Kidney tubule cell (primary cell): ENCODE measurements around the gene CASD1.
A peak's percentile ranks its signal among the peaks of the same experiment; 100 is the strongest.

ENCODE experiments used
- DNase-seq: peaks from one replicate; pipeline ENCODE4 v3.0.0-alpha.2; 2018; ENCODE audit warnings: low spot score

Gene CASD1

DNA sequence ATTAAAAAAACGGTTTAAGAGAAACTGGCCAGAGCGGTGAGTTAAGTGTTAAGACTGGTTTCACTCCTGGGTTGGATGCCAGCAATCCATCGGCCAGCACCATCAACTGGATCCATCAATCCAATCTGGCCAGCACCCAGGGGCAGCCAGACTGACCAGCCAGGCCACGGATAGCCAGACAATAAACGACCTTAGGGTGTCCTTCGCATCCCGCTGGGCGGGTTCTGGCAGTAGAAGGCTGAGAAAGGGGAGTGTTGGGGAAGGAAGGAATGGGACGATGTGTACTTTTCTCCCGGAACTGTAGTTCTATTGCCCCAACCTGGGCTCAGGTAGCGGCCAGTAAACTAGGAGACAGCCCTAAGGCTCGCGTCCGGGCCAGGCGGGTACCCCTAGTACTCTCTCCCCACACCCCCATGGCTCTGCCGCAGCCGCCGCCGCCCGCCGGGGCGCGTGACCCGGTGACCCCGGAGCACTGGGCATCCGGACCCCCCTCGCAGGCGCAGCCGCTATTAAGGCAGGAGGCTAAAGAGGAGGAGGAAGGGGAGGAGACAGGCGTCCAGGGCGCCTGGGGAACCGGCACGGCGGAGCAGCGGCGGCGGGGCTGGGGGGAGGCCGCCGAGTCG, at the start of gene CASD1:
CASD1 (plus strand) TSS at position 546 of the 623 bp plus-strand sequence. CDS start 276 bp downstream, outside the sequence.
- peak; percentile 67 for DNase-seq

DNA sequence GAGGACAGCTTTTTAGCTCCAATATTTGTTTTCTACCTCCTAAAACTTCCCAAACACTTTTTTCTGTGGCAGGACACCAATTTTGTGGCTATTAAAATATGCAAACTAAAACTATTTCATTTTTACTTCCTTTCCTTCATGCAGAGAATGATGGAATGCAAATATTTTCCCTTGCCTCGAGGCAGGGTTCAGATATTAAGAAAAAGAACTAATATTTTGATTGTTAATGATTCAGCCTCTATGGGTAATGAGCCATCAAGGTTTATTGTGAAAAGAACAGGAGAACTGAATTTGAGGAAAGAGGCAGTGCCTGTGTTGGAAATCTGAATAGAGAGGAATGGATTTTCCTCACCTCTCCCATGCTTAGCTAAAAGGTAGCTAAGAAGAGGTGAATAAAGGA, 43.1 kb upstream of the CASD1 start:
- no peak for DNase-seq

DNA sequence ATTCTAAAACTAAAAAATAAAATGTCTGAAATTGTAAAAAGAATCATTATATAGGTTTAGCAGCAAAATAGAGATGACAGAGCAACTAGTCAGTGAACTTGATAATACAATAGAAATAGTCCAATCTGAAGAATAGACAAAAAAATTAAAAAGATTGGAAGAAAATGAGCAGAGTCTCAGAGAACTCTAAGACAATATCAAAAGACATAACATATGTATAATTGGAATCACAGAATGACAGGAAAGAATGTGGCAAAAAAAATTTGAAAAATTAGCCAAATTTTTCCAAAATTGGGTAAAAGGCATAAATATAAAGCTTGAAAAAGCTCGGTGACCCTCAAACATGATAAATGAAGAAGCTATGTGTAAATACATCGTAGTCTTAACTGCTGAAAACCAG, 38.0 kb upstream of the CASD1 start:
- no peak for DNase-seq

DNA sequence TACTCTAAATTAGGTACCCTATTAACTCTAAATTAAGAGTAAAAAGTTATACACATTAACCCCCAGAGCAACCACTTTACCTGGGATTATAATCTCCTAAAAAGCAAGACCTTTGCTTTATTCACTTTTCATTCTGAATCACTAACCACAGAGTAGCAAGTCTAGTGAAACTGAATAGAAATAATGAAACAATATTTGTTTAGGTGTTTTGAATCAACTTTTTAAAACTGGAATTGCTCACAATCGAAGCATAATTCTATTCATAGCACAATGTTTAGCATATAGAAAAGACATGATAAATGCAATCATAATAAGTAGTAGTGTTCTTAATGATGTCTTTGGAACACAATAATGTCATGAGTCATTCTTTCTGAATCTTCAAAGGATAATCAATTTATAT, 37.0 kb upstream of the CASD1 start:
- DNase-seq, result no peak

DNA sequence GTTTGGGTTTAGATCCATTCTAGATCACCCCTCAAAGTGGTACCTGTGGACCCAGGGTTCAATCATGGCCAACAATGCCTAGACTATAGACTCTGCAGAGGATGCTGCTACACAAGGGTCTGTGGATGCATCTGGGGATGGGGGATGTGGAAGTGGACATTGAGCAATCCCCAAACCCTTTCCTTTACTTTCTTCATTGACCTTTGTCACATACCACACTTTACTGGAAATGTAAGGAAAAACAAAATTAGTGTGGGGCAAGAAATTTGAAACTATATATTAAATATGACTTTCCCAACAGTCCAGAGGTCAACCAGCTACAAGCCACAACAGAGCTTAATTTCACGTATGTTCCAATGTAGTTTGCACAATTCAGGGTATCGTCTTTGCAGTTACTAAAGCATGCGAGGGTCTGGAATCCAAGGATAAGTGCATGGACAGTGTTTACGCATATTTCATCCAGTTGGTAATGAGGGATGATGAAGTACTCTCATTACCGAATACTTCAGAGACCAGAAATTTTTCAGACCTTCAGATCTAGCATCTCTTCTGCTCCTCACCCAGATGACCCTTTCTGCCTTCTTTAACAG, 33.3 kb upstream of the CASD1 start:
- DNase-seq, result no peak

DNA sequence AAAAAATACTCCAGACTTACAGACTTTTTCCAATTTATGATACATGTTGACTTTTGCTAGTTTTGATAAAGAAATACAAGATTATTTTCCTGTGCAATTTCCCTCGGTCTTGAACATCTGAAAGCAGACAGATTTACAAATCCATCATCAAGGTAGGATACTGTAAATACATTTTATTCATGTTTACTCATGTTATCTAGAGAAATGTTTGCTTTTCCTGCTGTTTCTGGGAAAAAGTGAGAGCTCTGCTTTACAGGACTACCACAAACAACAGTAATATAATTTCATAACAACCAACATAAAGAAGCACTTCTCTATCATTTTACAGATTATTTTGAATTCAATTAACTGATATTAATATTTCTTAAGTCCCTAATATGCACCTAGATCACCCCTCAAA, 31.7 kb upstream of the CASD1 start:
- DNase-seq, result no peak

DNA sequence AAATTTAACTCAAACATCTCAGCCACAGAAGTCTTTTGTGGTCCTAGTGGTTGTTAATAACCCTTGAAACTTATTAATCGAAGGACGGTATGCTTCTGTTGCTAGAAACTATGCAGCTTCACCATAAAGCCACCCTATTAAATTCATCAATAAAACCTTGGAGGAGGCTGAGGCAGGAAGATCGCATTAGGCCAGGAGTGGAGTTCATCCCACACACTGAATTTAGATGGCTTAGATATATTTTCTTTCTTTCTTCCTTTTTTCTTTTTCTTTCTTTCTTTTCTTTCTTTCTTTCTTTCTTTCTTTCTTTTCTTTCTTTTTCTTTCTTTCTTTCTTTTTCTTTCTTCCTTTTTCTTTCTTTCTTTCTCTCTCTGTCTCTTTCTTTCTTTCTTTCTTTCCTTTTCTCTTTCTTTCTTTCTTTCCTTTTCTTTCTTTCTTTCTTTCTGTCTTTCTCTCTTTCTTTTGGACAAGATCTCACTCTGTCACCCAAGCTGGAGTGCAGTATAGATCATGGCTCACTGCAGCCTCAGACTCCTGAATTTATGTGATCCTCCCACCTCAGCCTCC, 30.9 kb upstream of the CASD1 start:
- no peak for DNase-seq

DNA sequence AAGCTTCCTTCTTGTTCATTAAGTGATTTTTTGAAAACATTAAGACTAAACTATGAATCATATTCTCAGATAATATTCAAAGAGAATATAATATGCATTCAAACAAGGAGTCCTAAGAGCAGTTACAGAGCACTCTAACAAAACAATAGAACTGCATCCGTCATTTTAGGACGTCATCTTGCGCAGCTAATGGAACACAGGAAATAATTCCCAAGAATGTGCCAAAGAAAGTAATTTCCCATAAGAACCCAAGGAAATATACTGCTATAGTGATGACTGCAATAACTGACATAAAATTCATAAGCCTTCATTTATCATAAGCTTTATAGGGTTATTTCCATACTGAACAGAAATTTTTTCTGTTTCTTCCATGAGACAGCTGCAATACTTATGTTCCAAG, 28.3 kb upstream of the CASD1 start:
- DNase-seq, result no peak

DNA sequence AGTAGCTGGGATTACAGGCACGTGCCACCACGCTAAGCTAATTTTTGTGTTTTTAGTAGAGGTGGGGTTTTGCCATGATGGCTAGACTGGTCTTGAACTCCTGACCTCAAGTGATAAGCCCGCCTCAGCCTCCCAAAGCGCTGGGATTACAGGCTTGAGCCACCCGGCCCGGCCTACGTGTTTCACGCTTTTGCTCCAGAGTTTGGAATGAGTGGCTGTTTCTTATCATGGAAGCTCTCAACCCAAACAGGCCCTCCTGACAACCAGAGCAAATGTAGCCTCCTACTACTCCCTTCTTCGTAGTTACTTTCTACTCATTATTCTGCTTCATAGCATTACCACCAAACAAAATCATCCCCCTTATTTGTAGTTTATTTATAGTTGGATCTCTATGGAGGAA, 26.8 kb upstream of the CASD1 start:
- no peak for DNase-seq

DNA sequence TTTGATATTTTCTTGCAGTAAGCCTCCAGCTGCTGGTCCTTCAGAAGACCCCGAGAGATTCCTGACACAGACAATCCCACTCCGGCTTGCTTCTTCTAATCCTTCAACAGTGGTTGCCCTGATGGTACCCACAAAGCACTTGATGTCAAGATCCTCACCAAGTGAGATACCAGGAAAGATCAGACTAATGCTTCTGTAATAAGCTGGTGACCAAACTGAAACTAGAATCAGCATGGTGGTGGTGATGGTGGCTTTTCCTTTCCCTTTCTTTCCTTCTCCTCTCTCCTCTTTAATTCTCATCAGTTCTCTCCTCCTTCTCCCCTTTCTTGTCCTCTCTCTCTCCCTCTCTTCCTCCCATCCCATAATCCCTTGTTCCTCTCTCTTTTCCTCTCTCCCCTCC, 25.8 kb upstream of the CASD1 start:
- no peak for DNase-seq

DNA sequence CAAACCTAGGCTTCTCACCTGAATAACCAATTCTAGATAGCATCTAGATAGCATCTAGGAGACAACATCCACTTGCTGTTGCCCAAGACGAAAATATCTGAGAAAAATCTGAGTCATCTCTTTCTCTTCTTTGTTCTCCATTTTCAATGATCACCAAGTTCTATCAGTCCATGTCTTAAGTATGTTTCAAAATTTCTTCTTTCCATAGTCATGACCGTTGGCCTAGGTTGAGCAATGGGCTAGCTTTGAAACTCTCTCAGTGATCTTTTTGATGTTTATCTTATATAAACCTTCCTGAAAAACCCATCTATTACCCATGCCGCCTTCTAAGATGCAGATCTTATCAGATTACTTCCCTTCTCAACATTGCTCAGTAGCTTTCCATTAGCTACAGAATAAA, 23.4 kb upstream of the CASD1 start:
- no peak for DNase-seq

DNA sequence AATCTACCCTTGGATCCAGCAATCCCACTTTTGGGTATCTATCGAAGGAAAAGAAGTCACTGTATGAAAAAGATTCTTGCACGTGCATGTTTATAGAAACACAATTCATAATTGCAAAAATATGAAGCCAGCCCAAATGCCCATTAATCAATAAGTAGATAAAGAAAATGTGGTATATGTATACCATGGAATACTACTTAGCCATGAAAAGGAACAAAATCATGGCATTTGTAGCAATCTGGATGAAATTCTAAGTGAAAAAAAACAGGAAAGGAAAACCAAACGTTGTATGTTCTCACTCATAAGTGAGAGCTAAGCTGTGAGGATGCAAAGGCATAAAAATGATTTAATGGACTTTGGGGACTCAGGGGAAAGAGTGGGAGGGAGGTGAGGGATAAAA, 18.2 kb upstream of the CASD1 start:
- DNase-seq, result no peak

DNA sequence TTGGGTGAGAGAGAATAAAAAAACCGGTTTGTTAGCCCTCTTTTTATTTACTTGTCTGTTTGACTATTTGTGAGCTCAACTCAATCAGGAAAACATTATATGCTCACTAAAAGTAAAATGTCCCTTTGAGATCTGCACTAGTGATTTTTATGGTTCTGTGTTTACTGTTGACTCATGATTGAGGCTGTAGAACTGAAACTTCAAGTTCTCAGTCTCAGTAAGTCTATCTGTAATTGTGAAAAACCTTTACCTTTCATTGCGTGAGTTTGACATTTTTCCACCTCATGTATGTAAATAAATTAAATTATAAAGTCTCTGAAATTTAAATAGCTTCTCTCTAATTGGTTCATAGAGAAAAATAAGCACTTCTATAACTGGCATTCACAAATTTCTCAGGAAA, 17.0 kb upstream of the CASD1 start:
- DNase-seq, result peak; percentile 34

DNA sequence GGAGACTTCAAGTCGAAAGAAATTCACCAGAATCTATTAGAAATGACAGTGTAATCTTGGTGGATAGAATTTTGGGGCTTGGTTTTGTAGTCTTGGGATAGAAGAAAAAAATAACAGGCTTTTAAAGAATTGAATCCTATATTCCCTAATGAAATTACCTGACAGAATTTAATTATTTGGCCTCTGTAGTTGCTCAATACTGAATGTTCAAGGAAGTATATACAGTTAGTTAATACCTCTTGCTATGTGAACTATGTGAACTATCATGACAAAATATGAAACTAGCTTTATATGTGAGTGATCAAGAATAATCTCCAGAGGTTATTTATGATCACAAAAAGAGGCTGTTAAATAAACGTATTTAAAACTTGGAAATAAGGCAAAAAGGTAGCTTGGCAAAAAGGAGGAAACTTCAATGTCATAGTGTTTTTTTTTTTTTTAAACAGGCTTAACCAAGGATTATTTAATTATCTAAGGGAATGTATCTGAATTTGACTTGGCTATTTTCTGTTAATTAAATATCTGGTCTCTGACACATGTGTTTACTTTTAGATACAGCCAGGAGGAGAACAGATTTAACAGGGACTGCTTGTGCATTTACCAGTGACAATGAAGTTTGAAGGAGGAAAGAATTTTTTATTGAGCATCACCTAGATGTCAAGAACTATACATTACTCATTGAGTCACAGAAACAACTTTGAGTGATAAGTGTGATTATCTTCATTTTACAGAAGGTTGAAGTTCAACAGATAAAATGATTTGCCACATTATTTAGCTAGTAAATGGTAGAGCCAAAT, 11.5 kb upstream of the CASD1 start:
- no peak for DNase-seq

DNA sequence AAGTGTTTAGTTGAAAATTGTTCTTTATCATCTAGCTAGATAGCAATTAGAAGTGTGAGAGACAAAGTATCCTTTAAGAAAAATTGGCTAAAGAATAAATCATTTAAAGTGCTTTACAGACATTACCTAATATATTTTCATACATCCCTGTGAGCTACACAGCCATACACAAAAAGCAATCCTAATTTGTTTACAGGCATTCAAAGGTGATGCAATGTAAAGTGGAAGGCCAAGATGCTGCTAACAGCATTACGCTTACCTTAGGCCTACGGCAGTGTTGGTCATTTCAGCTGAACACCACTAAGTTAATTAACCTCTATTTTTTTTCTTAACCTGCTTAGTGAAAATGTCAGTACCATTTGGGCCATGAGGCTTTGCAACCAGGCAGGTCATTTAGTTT, 10.7 kb upstream of the CASD1 start:
- DNase-seq, result no peak

DNA sequence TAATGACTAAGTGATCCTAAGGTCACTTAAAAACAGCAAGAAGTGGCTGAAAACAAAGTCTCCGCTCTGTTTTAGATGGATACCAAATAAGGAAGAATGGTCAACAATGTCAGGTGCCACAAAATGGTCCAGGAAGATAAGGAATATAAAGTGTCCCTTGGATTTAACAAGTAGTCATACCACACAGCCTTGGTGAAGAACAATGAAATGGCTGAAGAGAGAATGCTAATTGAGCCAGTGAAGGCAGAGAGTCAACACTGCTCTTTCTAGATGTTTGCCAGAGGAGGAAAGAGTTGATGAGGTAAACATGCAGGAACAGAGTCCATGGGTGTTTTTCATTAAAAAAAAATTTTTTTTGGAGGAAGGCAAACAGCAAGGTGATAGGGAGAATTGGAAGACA, 2.1 kb upstream of the CASD1 start:
- DNase-seq, result no peak

DNA sequence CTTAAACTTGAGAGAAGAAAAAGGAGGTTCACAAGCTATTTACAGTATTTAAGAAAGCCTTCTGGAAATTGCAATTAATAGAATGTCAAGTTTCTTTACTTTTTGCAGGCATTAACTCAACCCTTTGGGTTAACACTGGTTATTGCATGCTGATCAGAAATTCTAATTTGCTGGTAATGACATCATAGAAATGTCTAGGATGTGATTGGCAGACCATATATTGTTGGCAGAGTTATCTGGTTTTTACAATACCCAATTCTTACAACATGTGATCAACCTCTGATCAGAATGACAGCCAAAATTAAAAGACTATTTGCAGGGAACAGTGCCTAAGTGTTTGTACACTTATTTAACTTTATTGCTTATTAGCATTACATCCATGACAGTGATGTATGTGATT, 1.6 kb upstream of the CASD1 start:
- no peak for DNase-seq

DNA sequence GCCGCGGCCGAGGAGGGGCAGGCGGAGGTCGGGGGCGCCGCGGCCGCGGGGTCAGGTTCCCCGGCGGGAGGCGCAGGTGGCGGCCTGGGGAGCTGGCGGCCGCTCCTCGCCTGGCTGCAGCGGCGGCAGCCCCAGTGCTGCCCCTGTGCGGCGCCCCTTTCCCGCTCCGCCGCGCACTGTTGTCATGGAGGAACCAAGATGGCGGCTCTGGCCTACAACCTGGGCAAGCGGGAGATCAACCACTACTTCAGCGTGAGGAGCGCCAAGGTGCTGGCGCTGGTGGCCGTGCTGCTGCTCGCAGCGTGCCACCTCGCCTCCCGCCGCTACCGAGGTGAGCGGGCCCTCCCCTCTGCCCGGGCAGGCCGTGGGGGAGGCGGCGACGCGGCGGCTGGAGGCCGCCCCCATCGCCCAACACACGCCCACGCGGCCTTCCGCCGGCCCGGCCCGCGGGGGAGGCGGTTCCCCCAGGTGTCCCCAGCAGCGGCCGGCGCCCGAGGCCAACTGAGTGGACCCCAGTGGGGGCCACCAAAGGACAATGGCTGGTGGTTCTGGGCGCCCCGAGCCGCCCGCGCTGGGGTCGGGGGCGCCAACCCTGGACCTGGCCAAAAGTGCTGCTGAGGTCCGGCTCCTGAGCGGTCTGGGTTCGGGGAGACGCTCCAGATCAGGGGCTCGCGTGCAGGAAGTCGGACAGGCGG, 425 bp downstream of the CASD1 start:
- peak; percentile 75 for DNase-seq

DNA sequence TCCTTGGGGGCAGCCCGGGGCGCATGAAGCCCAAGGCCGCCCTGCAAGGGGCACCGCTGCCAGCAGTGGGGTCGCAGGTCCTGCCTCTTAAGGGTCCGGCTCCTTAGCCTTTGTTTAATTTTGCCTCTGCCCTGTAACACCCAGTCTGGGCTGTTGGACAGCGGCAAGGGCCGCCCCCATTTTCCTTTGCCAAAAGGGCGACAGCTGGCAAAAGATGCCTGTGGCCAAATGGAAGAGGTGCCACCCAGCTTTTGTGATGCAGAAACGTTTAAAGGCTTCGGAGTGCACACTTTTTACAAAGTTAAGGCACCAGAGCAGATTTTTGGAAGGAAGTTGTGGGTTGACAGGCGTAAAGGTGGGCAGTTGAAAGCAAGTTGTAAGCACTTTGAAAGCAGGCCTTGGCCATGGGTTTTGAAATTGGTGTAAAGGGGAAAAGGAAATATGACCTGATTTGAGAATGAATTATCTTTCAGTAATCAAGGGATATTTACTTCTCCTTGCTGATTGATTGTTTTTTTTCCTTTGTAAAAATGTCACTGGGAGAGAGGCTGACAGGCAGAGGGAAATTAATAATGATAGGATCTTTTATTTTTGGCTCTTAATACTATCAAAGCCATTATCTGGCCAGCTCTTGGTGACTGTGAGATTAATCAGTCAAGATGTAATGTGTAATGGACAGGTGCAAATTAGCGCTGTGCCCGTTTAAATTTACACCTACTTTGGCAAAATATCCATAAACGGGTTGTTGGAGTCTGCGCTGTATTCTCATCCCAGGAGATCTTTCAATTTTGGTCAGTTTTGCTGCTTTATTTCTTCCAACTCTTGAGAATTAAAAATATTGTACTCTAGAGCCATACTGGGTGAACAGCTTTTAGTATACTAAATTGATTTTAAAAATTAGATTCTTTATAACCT, 1.2 kb downstream of the CASD1 start:
- peak; percentile 44 for DNase-seq

DNA sequence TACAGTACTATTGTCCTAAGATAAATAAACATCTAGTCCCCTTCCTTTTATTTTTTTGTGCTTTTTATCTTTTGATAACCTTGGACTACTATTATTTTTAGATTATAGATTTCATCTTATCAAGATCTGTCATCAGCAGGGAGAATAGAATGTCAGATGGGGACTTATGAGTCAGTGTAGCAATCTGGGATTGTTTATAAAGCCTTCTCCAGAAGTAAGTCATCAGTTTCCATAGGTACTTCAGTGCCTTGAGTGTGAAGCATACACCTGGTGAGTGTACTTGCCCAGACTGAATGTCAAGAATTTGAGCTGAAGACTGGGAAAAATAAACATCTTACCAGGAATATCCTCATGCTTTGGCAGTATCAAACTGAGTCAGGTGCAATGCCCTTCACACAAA, 2.1 kb downstream of the CASD1 start:
- DNase-seq, result peak; percentile 85

DNA sequence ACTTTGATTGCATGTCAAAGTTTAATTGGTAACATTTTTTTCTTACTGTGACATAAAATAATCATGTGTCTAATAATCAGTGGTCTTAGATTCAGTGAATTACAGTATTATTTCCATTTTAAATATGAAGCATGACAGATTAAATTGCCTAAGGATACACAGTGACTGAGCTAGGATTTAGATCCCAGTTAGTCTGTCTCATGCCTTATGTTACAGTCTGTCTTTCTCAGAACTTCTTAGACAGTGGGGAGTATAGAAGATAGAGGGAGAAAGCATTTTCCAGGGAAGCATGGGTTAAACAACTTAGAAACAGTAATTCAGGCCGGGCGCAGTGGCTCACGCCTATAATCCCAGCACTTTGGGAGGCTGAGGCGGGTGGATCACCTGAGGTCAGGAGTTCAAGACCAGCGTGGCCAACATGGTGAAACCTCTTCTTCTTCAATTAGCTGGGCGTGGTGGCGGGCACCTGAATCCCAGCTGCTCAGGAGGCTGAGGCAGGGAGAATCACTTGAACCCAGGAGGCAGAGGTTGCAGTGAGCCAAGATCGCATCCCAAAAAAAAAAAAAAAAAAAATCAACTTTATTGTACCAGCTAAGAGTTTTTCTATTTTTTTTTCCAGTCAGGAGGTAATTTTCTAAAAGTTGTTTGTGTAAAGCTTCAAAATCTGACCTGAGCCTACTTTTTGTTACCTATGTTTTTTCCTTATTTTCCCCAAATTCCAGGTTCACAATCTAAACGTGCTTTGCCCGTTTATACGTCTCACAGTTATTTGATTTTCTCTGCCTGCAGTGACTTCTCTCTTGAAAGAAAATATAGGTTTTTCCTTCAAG, 3.3 kb downstream of the CASD1 start:
- DNase-seq, result no peak
